Stimulated activated CD4-positive, alpha-beta T cell treated with anti-CD3 and anti-CD28 coated beads, TNF-alpha, amount 100 ng/mL, for 4 hours (primary cell): ENCODE results near the gene TXLNB.

ENCODE experiments used
- DNase-seq, 3 experiments: peaks; one replicate each; pipeline ENCODE4 v3.0.0-alpha.2; 2020; ENCODE audit warnings: low read depth in 3 of 3

Gene TXLNB

GRCh38 chr6:139271056-139271455 is 20.7 kb downstream of the TXLNB start:
- no peak for DNase-seq

DNA sequence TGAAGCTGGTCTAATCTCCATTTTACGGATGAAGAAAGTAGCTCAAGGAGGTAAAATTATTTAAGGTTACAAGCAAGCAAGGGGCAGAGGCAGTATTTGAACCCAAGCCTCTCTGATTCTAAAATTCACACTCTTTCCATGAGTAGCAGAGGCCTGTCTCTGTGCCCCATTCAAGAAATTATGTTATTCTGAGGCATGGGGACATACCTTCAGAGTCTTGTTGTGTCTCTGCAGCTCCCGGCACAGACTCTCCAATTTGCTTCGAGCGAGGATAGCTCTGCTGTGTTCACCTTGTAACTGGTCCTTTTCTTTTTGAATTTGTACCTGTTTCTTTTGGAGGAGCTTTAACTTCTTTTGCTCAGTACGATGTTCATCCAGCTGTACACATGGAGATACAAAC is 21.5 kb downstream of the TXLNB start:
- DNase-seq, result no peak

- DNase-seq, result no peak
Measured at GRCh38 chr6:139265512-139266190, 26.1 kb downstream of the TXLNB start.

- DNase-seq, result peak in 2 of 3 experiments; percentile 5 to 23
Measured at GRCh38 chr6:139262519-139263300, 29.1 kb downstream of the TXLNB start.

DNA sequence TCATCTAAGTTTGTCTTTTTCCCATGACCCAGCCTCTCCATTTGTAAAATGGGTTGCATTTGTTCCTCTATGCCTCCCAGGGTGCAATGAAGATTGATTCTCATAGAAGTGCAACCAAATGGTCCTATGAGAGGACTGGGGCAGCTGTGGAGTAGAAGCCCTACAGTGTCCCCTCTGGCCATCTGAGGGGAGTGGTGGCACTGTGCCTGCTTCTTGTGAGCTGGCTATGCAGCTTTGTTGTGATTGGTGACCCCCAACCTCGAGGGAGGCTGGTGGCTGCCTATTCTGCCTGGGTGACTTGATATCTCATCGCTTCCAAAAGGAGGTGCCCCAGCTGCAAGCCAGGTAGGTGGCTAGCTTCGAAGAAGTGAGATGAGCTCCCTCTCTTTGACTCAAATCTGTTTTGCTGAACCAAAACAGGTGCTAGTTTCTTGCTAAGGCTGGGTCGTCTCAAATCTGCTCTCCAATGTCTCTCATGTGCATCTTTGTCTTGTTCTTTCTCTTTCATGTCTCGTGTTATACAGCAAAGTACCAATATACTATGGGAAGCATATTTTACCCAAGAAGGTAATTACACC is 33.9 kb downstream of the TXLNB start:
- DNase-seq, result no peak

GRCh38 chr6:139257291-139257690 is 34.5 kb downstream of the TXLNB start:
- DNase-seq, result no peak

DNA sequence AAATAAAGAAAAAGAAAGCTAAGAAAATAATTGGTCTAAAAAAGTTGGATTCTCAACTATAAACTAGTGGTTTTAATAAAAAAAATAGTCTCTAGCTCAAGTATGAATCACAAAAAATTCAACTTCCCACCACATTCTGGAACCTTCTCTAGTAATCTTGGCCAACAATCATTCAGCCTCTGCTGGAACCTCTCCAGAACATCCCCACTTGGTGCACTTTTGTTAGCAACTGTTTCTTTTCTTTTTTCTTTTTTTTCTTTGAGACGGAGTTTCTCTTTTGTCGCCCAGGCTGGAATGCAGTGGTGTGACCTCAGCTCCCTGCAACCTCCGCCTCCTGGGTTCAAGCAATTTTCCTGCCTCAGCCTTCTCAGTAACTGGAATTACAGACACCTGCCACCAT is 35.7 kb downstream of the TXLNB start:
- DNase-seq, result no peak

DNA sequence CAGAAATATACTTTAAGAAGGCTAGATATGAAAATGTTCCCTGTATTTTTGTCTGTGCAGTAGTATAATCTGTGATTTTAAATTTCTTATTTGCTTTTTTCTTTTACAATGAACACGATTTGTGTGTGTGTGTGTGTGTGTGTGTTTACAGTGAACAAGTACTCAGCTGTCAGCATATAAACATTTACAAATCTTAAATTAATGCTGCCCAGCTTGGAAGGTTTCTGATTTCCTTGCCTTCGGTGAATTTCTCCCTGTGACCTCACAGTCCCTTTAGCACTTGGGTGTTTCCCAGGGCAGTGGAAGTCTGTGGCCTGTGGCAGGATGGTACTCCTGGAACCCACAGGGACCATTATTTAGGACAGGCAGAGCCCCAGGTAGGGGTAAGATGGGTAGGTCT is 37.6 kb downstream of the TXLNB start:
- DNase-seq, result no peak

GRCh38 chr6:139253656-139254055 is 38.1 kb downstream of the TXLNB start:
- no peak for DNase-seq

DNA sequence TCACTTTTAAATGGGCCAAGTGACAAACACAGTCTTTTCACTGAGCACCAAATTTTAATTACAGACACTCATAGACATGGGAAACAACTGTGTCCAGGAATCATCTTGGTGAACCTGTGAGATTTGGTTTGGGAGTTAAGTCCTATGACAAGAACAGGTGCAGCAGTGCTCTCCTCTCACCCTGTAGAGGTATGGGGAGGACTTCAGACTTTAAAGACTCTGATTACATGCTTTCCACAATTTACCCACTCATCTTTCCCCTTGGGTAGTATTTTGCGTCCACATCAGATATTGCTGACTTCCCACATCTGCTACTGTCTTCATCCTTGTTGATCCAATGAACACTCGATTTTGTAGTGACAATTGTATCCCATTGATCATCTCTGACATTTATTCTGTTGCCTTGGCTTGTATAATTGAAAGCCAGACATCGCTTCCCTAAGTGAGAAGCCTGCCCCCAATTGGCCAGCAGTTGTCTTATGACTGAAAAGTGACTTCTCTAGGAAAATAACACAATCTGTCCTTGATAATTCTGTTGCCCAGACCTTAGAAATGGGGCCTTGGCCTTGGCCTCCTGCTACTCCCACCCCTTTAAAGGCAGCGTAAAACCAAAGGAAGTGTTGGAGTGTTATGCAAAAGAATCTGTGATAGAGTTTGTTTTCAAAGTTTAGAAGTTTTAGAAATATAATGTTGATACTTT is 40.0 kb downstream of the TXLNB start:
- no peak for DNase-seq

- no peak for DNase-seq
Measured at GRCh38 chr6:139251045-139251690, 40.6 kb downstream of the TXLNB start.

DNA sequence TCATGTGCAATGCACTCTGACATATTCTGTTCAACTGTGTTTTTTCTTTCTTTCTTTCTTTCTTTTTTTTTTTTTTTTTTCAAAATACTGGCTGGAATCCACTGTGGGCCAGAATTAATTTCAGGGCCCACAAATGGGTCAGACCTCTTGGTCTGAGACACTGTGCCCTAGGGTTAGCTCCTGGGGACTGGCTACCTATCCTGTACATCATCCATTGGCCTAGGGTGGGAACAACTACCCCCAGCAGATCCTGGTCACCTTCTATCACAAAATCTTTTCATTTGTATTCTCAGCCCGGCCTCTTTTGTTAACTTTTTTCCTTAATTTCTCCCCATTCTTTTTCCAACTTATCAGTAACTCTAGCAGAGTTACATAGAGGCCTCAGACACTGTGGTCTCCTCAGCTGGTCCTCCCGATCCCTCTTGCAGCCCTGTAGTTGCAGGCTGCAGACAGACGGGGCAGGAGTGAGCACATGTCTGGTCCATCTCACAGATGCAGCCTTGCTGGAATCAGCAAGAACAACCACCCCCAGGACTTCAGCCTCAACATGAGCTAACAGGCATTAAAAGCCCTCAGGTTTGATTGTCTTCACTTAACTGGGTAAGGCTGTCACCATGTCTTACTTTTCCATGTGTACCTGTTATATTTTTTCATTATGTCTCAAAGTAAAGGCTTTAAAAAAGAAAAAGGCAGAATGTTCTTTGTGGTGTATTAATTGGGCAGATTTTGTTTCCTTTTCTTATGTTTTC is 41.3 kb downstream of the TXLNB start:
- DNase-seq, result peak; percentile 9 to 17 (median 14)

DNA sequence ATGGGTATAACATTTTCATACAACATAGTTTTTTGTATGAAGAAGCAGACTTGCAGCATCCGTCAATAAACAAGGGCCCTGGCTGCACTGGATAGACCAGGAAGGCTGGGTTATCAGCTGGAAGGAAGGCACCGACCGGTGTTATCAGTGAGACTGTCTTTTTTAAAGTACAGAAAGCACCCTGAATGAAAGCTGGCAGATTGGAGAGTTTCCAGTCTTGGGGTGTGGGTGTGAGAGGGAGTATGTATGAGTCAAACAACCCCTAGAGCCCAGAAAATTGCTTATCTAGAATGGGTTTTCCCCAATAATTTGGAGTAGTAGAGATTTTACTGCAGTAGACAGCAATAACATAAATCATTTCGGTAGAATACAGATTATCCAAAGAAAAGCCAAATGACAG is 42.4 kb downstream of the TXLNB start:
- DNase-seq, result peak in 2 of 3 experiments; percentile 4 to 35

DNA sequence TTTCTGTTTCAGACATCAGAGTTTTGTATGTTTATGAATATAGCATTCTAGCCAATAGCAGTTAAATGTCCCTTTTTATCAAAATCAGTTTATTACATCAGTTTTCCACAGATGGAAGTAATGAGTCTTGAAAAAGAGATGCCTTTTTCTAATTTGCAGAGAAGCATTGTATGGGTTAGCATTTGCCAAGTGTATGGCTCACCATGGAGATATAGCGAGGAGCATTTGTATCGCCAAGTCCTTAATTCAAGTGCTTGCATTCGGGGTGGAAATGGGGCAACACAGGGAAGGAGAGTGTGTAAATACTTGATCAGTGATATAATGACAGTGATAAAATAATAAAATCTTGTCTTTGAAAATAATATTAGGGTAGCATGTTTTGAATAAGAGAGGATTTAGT is 42.9 kb downstream of the TXLNB start:
- no peak for DNase-seq

GRCh38 chr6:139247618-139248017 is 44.2 kb downstream of the TXLNB start:
- DNase-seq, result no peak

DNA sequence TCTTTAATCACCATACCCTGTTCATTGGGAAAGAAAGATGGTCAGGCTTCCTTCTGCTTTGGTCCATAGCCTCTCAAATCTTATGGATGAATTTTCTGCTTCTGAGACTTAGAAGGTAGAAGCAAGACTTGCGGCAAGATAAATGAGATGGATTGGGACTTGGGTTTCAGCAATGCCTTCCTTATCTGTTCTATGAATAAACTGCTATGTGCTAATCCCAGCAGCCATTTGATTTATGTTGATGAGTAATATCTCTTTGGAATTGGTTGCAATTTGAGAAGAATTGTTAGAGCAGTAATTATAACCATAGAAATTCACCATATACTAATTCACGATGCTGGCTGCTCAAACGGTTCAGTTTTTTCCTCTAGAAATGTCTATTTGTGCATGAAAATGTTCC is 48.3 kb downstream of the TXLNB start:
- no peak for DNase-seq

DNA sequence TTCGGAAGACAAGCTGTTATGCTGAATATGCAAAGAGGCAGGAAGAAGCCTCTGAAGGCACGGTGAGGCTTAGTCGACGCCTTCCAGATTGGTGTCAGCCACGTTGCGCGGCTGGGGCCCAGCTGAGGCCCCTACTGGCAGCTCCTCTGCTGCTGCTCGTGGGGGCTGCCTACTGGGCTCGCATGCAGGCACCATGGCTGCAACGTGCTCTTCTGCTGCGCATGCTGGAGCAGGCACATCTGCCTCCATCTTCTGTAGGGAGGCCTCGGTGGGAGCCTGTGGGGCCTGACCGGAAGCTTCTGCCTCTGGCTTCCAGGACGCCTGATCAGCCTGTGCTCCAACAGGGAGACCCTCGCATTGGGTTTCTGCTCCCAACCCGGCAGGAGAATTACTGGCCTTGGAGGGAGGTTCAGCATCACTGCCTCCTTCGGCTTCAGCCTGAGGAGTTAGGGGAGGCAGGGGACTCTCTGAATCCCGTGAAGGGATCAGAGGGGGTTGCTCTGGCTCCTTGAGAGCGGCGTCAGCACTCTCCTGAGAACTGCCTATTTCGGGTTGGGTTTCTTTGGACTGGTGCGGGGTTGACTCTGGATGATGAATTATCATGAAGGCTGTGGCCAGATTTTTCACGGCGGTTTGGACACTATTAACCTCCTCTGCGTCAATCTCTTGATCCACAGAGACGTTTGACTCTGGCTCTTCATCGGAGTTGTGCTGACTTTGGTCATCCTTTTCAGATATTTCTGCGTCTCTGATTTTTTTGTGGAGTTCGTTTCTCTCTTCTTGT is 49.1 kb downstream of the TXLNB start:
- no peak for DNase-seq

DNA sequence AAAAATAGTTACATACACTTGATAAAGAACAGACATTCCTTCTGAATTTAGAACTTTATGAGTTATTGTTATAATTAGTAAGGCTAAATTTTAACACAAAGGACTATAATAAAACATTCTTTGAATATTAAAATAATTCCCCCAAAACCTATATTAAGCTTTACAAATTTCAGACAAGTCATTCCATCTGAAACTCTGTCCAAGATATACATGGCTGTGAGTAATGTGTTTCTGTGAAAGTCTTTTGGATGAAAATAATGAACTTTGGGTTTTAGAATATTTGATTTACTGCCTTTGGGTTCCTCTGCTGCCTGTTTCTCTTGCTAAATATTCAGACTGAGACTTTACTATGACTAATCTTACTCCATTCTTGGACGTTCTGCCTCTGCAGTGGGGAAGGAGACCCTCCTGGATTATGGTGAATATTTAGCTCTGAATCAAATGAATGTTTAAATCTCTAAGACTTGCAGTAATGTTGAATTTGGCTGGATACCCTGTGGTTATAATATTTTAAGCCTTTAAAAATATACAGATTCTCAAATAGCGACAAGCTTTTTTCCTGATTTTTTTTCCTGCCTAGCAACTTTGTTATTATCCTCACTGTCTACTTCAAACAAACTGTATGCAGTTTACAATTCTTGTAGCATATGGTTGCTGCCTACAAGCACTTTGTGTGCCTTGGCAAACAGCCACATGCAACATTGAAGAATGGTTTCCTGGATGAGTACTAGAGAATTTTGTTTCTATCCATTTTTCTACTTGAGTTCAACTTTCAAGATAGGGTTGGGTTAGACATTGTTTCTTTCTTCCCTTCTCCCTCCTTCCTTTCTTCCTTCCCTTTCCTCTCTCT is 51.4 kb downstream of the TXLNB start:
- DNase-seq, result no peak

GRCh38 chr6:139239064-139239463 is 52.7 kb downstream of the TXLNB start:
- no peak for DNase-seq
